Vagina (tissue), 2 donors: ENCODE data around the gene IRS2. TPM values are rescaled to one million over a fixed set of nuclear protein-coding genes. Genes with fewer than 3 reads are reported as not detected.

Source experiments
- DNase-seq, 2 donors: peaks; one replicate each; pipeline ENCODE4 v3.0.0-alpha.2; 2017; ENCODE audit errors: extremely low spot score in 2 of 2
- H3K27ac ChIP-seq: fragments of 200-600 bp; sonication (generic); one replicate; pipeline ENCODE4 v1.5.1; 2019
- H3K27me3 ChIP-seq: fragments of 200-600 bp; sonication (generic); one replicate; pipeline ENCODE4 v1.5.1; 2019
- H3K36me3 ChIP-seq, 2 donors: fragments of 200-600 bp; sonication (generic); one replicate each; pipeline ENCODE4 v1.5.1; 2017 to 2019
- H3K4me1 ChIP-seq: fragments of 200-600 bp; sonication (generic); one replicate; pipeline ENCODE4 v1.5.1; 2019
- H3K4me3 ChIP-seq, 2 donors: fragments of 200-600 bp; sonication (generic); 1 replicate in 1 of 2; 2 replicates in 1 of 2; pipeline ENCODE4 v1.5.1; 2016 to 2019
- H3K9me3 ChIP-seq: fragments of 200-600 bp; sonication (generic); one replicate; pipeline ENCODE4 v1.5.1; 2019
- CTCF ChIP-seq, 3 experiments: fragments of 450-650 bp in 2 of 3; fragments of 200-600 bp in 1 of 3; sonication (generic) in 1 of 3; IDR thresholded peaks; one replicate each; pipeline ENCODE4 v1.5.1; 2017 to 2019; ENCODE audit warnings: antibody characterized with exemption in 3 of 3, mild to moderate bottlenecking in 2 of 3, moderate library complexity in 2 of 3
- POLR2A ChIP-seq, 2 donors: fragments of 450-650 bp; IDR thresholded peaks; one replicate each; pipeline ENCODE4 v1.6.1; 2017; ENCODE audit warnings: antibody characterized with exemption in 2 of 2, mild to moderate bottlenecking in 2 of 2, moderate library complexity in 2 of 2
- POLR2AphosphoS5 ChIP-seq, 2 donors: sonication (generic); formaldehyde crosslinking; IDR thresholded peaks; one replicate each; pipeline ENCODE4 v1.9.0; 2017; ENCODE audit warnings: antibody characterized with exemption in 2 of 2, mild to moderate bottlenecking in 2 of 2, low read depth in 1 of 2; ENCODE audit not compliant: insufficient read depth in 1 of 2
- intact Hi-C: fragments of 100-400 bp; cut with DNase I; formaldehyde crosslinking; loops from one replicate; pipeline ENCODE4 v1.15.1; 2023
- total RNA-seq: library from RNA; depleted of rRNA; stranded (reverse); fragments of >200 nt; gene quantifications from one replicate; pipeline ENCODE4 v1.2.3, GENCODE V29; 2016

The IRS2 gene
- total RNA-seq, 1 donor from 2014 or later: 25.0 TPM

GRCh38 chr13:109725995-109726637, 60.3 kb downstream of the IRS2 start:
- intact Hi-C loops: no loop called here
- DNase-seq: peak; percentile 69 to 81
- H3K36me3 ChIP-seq: no peaks in the 10 kb centered on the region
- H3K27ac ChIP-seq: no peak overlapping the region
- no peaks in the 10 kb centered on the region for H3K4me1 ChIP-seq
- H3K27me3 ChIP-seq: no peaks in the 10 kb centered on the region
- no peaks in the 10 kb centered on the region for H3K9me3 ChIP-seq
- TF ChIP-seq POLR2AphosphoS5 (IDR thresholded peaks at IDR 0.05; ENCODE audit: insufficient read depth in 1 of 2, low read depth in 1 of 2): no peak
- no peak for TF ChIP-seq POLR2A (IDR thresholded peaks at IDR 0.05)
- no peak for TF ChIP-seq CTCF (IDR thresholded peaks at IDR 0.05)
- H3K4me3 ChIP-seq: no peak overlapping the region

GRCh38 chr13:109725297-109725696, 61.1 kb downstream of the IRS2 start:
- H3K9me3 ChIP-seq: no peaks in the 10 kb centered on the region
- no peaks in the 10 kb centered on the region for H3K27me3 ChIP-seq
- TF ChIP-seq POLR2A (IDR thresholded peaks at IDR 0.05) (no peak), POLR2AphosphoS5 (IDR thresholded peaks at IDR 0.05; ENCODE audit: insufficient read depth in 1 of 2, low read depth in 1 of 2) (no peak), CTCF (IDR thresholded peaks at IDR 0.05) (no peak)
- H3K27ac ChIP-seq: no peak overlapping the region
- no peak overlapping the region for H3K4me3 ChIP-seq
- H3K4me1 ChIP-seq: no peaks in the 10 kb centered on the region
- DNase-seq: peak in 1 of 2 donors; percentile 44
- no peaks in the 10 kb centered on the region for H3K36me3 ChIP-seq
- intact Hi-C loops: no loop called here

GRCh38 chr13:109724603-109725002, 61.8 kb downstream of the IRS2 start:
- TF ChIP-seq POLR2AphosphoS5 (IDR thresholded peaks at IDR 0.05; ENCODE audit: insufficient read depth in 1 of 2, low read depth in 1 of 2): no peak
- no peak for TF ChIP-seq POLR2A (IDR thresholded peaks at IDR 0.05)
- TF ChIP-seq CTCF (IDR thresholded peaks at IDR 0.05): no peak
- H3K36me3 ChIP-seq: no peaks in the 10 kb centered on the region
- DNase-seq: no peak
- no peak overlapping the region for H3K4me3 ChIP-seq
- intact Hi-C loops: no loop called here
- no peaks in the 10 kb centered on the region for H3K27me3 ChIP-seq
- no peaks in the 10 kb centered on the region for H3K9me3 ChIP-seq
- H3K4me1 ChIP-seq: no peaks in the 10 kb centered on the region
- H3K27ac ChIP-seq: no peak overlapping the region

- DNase-seq: no peak
- H3K4me3 ChIP-seq: no peak overlapping the region
- TF ChIP-seq POLR2AphosphoS5 (IDR thresholded peaks at IDR 0.05; ENCODE audit: insufficient read depth in 1 of 2, low read depth in 1 of 2): no peak
- no peak for TF ChIP-seq POLR2A (IDR thresholded peaks at IDR 0.05)
- no peak for TF ChIP-seq CTCF (IDR thresholded peaks at IDR 0.05)
Measured at GRCh38 chr13:109723046-109723445, 63.3 kb downstream of the IRS2 start.

GRCh38 chr13:109722068-109722467, 64.3 kb downstream of the IRS2 start:
- peak in 1 of 2 donors; percentile 49 for DNase-seq
- Histone ChIP-seq H3K4me1 (no peaks in the 10 kb centered on the region), H3K27me3 (no peaks in the 10 kb centered on the region), H3K36me3 (no peaks in the 10 kb centered on the region), H3K4me3 (no peak overlapping the region), H3K27ac (no peak overlapping the region), H3K9me3 (no peaks in the 10 kb centered on the region)
- TF ChIP-seq POLR2AphosphoS5 (IDR thresholded peaks at IDR 0.05; ENCODE audit: insufficient read depth in 1 of 2, low read depth in 1 of 2) (no peak), CTCF (IDR thresholded peaks at IDR 0.05) (no peak), POLR2A (IDR thresholded peaks at IDR 0.05) (no peak)
- intact Hi-C loops: no loop called here

More at GRCh38 chr13:109723046-109723445, 63.3 kb downstream of the IRS2 start:
- H3K9me3 ChIP-seq: no peaks in the 10 kb centered on the region
- no peaks in the 10 kb centered on the region for H3K4me1 ChIP-seq
- no peak overlapping the region for H3K27ac ChIP-seq
- no peaks in the 10 kb centered on the region for H3K36me3 ChIP-seq
- no peaks in the 10 kb centered on the region for H3K27me3 ChIP-seq
- intact Hi-C loops: no loop called here
